ENCODE measurements around the gene FLT1. TPM values are rescaled to one million over a fixed set of nuclear protein-coding genes. Genes with fewer than 3 reads are reported as not detected.
A peak's percentile ranks its signal among the peaks of the same experiment; 100 is the strongest.

Gene FLT1
- polyA plus RNA-seq, 4 donors, result 0.45 to 8.8 (median 3.0) TPM

DNA sequence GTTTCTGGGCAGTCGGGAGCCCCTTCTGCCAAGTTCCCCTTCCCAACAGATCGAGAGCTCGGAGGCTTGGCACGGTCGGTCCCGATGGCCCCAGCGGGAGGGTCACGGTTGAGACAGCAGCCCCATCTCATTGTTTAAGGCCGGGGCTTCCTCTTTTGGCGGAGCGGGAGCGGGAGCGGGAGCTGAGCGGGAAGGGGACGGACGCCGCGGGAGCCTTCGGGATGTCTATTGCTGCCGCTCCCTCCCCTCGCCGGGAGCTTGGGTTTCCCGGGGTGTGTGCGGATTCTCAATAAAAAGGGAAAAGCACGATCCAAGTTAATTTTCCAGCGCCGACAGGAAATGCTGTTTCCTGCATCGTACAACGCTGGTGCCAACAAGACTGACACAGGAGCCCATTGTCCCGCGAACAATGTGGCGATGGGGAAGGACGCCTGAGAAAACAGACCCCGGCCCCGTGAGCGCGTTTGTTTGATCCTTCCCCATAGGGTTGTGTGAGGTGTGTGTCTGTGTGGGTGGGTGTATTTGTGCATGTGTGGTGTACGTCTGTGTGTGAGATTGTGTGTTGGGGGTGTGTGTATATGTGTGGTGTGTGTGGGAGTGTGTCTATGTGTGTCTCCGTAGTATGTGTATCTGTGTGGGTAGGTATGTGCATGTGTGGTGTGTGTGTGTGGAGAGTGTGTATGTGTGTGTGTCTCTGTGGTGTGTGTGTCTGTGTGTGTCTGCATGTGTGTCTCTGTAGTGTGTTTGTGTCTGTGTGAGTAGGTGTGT, 36.3 kb upstream of the FLT1 start:
- peak; percentile 22 to 68 for DNase-seq
- Histone ChIP-seq H3K27ac (ENCODE audit: low read depth in 1 of 3, low read length in 2 of 3) (peak overlapping the region in 1 of 3 donors; percentile 76), H3K9me3 (ENCODE audit: control insufficient read depth in 2 of 2, insufficient read depth in 1 of 2, low read depth in 1 of 2, low read length in 1 of 2) (peaks cover 0 to 9% of the 10 kb centered on the region in 2 donors), H3K27me3 (ENCODE audit: control insufficient read depth in 3 of 3, insufficient read depth in 3 of 3, low read length in 3 of 3) (peaks cover 0 to 32% (median 12%) of the 10 kb centered on the region in 3 donors), H3K4me3 (ENCODE audit: low read depth in 1 of 3, low read length in 3 of 3) (peak overlapping the region in 2 of 3 donors; percentile 43 to 63), H3K4me1 (ENCODE audit: control insufficient read depth in 3 of 3, insufficient read depth in 2 of 3, low read depth in 1 of 3, low read length in 2 of 3) (peaks cover 0 to 13% (median 0%) of the 10 kb centered on the region in 3 donors), H3K36me3 (ENCODE audit: control insufficient read depth in 3 of 3, insufficient read depth in 2 of 3, low read depth in 1 of 3, low read length in 3 of 3) (no peaks in the 10 kb centered on the region)
- WGBS, 3 donors, result 2 to 6% (median 4%) methylated on average over 35 to 39 of the region's 39 CpGs
- FAIRE-seq, result no peak

GRCh38 chr13:28530729-28531076, 35.8 kb upstream of the FLT1 start:
- Histone ChIP-seq H3K27ac (ENCODE audit: low read depth in 1 of 3, low read length in 2 of 3) (no peak overlapping the region), H3K4me1 (ENCODE audit: control insufficient read depth in 3 of 3, insufficient read depth in 2 of 3, low read depth in 1 of 3, low read length in 2 of 3) (peaks cover 0 to 13% (median 0%) of the 10 kb centered on the region in 3 donors), H3K27me3 (ENCODE audit: control insufficient read depth in 3 of 3, insufficient read depth in 3 of 3, low read length in 3 of 3) (peaks cover 0 to 32% (median 12%) of the 10 kb centered on the region in 3 donors), H3K9me3 (ENCODE audit: control insufficient read depth in 2 of 2, insufficient read depth in 1 of 2, low read depth in 1 of 2, low read length in 1 of 2) (peaks cover 0 to 7% of the 10 kb centered on the region in 2 donors), H3K36me3 (ENCODE audit: control insufficient read depth in 3 of 3, insufficient read depth in 2 of 3, low read depth in 1 of 3, low read length in 3 of 3) (no peaks in the 10 kb centered on the region), H3K4me3 (ENCODE audit: low read depth in 1 of 3, low read length in 3 of 3) (peak overlapping the region in 2 of 3 donors; percentile 43 to 63)
- FAIRE-seq (no peak), DNase-seq (no peak)
- 37 to 45% (median 43%) methylated on average over 3 of the region's 3 CpGs for WGBS, 3 donors

GRCh38 chr13:28529836-28530235, 34.9 kb upstream of the FLT1 start:
- peaks cover 0 to 34% (median 12%) of the 10 kb centered on the region in 3 donors for H3K27me3 ChIP-seq (ENCODE audit: control insufficient read depth in 3 of 3, insufficient read depth in 3 of 3, low read length in 3 of 3)
- H3K4me3 ChIP-seq (ENCODE audit: low read depth in 1 of 3, low read length in 3 of 3), result no peak overlapping the region
- H3K36me3 ChIP-seq (ENCODE audit: control insufficient read depth in 3 of 3, insufficient read depth in 2 of 3, low read depth in 1 of 3, low read length in 3 of 3), result no peaks in the 10 kb centered on the region
- 20 to 49% (median 28%) methylated on average over 1 of the region's 1 CpG for WGBS, 3 donors
- H3K27ac ChIP-seq (ENCODE audit: low read depth in 1 of 3, low read length in 2 of 3), result no peak overlapping the region
- FAIRE-seq (no peak), DNase-seq (peak; percentile 41 to 68)
- H3K9me3 ChIP-seq (ENCODE audit: control insufficient read depth in 2 of 2, insufficient read depth in 1 of 2, low read depth in 1 of 2, low read length in 1 of 2), result no peaks in the 10 kb centered on the region
- peaks cover 0 to 13% (median 0%) of the 10 kb centered on the region in 3 donors for H3K4me1 ChIP-seq (ENCODE audit: control insufficient read depth in 3 of 3, insufficient read depth in 2 of 3, low read depth in 1 of 3, low read length in 2 of 3)

- DNase-seq (peak; percentile 36 to 72), FAIRE-seq (no peak)
- Histone ChIP-seq H3K27me3 (ENCODE audit: control insufficient read depth in 3 of 3, insufficient read depth in 3 of 3, low read length in 3 of 3) (peaks cover 0 to 36% (median 8%) of the 10 kb centered on the region in 3 donors), H3K4me1 (ENCODE audit: control insufficient read depth in 3 of 3, insufficient read depth in 2 of 3, low read depth in 1 of 3, low read length in 2 of 3) (peaks cover 0 to 13% (median 0%) of the 10 kb centered on the region in 3 donors), H3K27ac (ENCODE audit: low read depth in 1 of 3, low read length in 2 of 3) (no peak overlapping the region), H3K4me3 (ENCODE audit: low read depth in 1 of 3, low read length in 3 of 3) (no peak overlapping the region), H3K36me3 (ENCODE audit: control insufficient read depth in 3 of 3, insufficient read depth in 2 of 3, low read depth in 1 of 3, low read length in 3 of 3) (no peaks in the 10 kb centered on the region), H3K9me3 (ENCODE audit: control insufficient read depth in 2 of 2, insufficient read depth in 1 of 2, low read depth in 1 of 2, low read length in 1 of 2) (no peaks in the 10 kb centered on the region)
- 56 to 80% (median 70%) methylated on average over 3 of the region's 3 CpGs for WGBS, 3 donors
These were observed 33.9 kb upstream of the FLT1 start for GRCh38 chr13:28528848-28529247.

DNA sequence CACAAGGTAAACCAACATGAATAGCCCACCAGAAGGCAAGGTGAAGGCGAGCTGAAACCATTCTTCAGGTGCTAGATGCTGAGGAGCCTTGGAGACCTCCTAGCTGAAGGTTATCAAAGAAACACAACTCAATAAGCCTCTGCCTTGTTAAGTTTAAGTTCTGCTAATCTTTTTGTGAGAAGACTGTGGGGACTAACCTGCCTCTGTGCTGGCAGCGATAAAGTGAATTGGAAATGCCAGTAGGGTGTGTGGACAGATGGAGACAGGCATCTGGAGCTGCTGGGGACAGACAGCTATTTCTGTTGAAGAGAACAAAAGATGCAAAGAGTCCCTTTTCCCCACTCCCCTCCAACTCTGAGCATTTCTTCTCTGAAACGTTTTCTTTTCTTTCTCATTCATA, 33.5 kb upstream of the FLT1 start:
- FAIRE-seq (no peak), DNase-seq (no peak)
- Histone ChIP-seq H3K4me3 (ENCODE audit: low read depth in 1 of 3, low read length in 3 of 3) (no peak overlapping the region), H3K4me1 (ENCODE audit: control insufficient read depth in 3 of 3, insufficient read depth in 2 of 3, low read depth in 1 of 3, low read length in 2 of 3) (peaks cover 0 to 13% (median 0%) of the 10 kb centered on the region in 3 donors), H3K27ac (ENCODE audit: low read depth in 1 of 3, low read length in 2 of 3) (no peak overlapping the region), H3K36me3 (ENCODE audit: control insufficient read depth in 3 of 3, insufficient read depth in 2 of 3, low read depth in 1 of 3, low read length in 3 of 3) (no peaks in the 10 kb centered on the region), H3K27me3 (ENCODE audit: control insufficient read depth in 3 of 3, insufficient read depth in 3 of 3, low read length in 3 of 3) (peaks cover 0 to 36% (median 8%) of the 10 kb centered on the region in 3 donors), H3K9me3 (ENCODE audit: control insufficient read depth in 2 of 2, insufficient read depth in 1 of 2, low read depth in 1 of 2, low read length in 1 of 2) (no peaks in the 10 kb centered on the region)
- WGBS, 3 donors, result 48 to 64% (median 57%) methylated on average over 3 of the region's 3 CpGs

GRCh38 chr13:28527629-28528028, 32.7 kb upstream of the FLT1 start:
- DNase-seq, result no peak
- Histone ChIP-seq H3K36me3 (ENCODE audit: control insufficient read depth in 3 of 3, insufficient read depth in 2 of 3, low read depth in 1 of 3, low read length in 3 of 3) (no peaks in the 10 kb centered on the region), H3K27me3 (ENCODE audit: control insufficient read depth in 3 of 3, insufficient read depth in 3 of 3, low read length in 3 of 3) (peaks cover 0 to 31% (median 8%) of the 10 kb centered on the region in 3 donors), H3K27ac (ENCODE audit: low read depth in 1 of 3, low read length in 2 of 3) (no peak overlapping the region), H3K4me3 (ENCODE audit: low read depth in 1 of 3, low read length in 3 of 3) (no peak overlapping the region), H3K9me3 (ENCODE audit: control insufficient read depth in 2 of 2, insufficient read depth in 1 of 2, low read depth in 1 of 2, low read length in 1 of 2) (no peaks in the 10 kb centered on the region), H3K4me1 (ENCODE audit: control insufficient read depth in 3 of 3, insufficient read depth in 2 of 3, low read depth in 1 of 3, low read length in 2 of 3) (peaks cover 0 to 13% (median 0%) of the 10 kb centered on the region in 3 donors)
- WGBS, 3 donors, result 64 to 81% (median 74%) methylated on average over 13 of the region's 13 CpGs
- FAIRE-seq, result no peak

DNA sequence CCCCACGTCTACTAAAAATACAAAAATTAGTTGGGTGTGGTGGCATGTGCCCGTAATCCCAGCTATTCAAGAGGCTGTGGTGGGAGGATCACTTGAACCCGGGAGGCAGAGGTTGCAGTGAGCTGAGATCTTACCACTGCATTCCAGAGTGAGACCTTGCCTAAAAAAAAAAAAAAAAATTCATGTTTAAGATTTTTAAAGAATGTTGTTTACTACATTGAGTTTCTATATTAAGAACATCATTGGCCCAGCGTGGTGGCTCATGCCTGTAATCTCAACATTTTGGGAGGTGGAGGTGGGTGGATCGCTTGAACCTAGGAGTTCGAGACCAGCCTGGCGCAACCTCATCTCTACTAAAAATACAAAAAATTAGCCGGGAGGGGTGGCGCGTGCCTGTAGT, 31.9 kb upstream of the FLT1 start:
- FAIRE-seq, result no peak
- H3K27me3 ChIP-seq (ENCODE audit: control insufficient read depth in 3 of 3, insufficient read depth in 3 of 3, low read length in 3 of 3), result peaks cover 0 to 29% (median 8%) of the 10 kb centered on the region in 3 donors

GRCh38 chr13:28522871-28523270, 27.9 kb upstream of the FLT1 start:
- Histone ChIP-seq H3K4me1 (ENCODE audit: control insufficient read depth in 3 of 3, insufficient read depth in 2 of 3, low read depth in 1 of 3, low read length in 2 of 3) (no peaks in the 10 kb centered on the region), H3K4me3 (ENCODE audit: low read depth in 1 of 3, low read length in 3 of 3) (no peak overlapping the region), H3K36me3 (ENCODE audit: control insufficient read depth in 3 of 3, insufficient read depth in 2 of 3, low read depth in 1 of 3, low read length in 3 of 3) (no peaks in the 10 kb centered on the region), H3K9me3 (ENCODE audit: control insufficient read depth in 2 of 2, insufficient read depth in 1 of 2, low read depth in 1 of 2, low read length in 1 of 2) (no peaks in the 10 kb centered on the region), H3K27ac (ENCODE audit: low read depth in 1 of 3, low read length in 2 of 3) (no peak overlapping the region), H3K27me3 (ENCODE audit: control insufficient read depth in 3 of 3, insufficient read depth in 3 of 3, low read length in 3 of 3) (peaks cover 0 to 7% (median 4%) of the 10 kb centered on the region in 3 donors)
- FAIRE-seq (no peak), DNase-seq (no peak)
- WGBS, 3 donors, result 94 to 95% (median 95%) methylated on average over 8 of the region's 8 CpGs

More for the DNA sequence above, 31.9 kb upstream of the FLT1 start:
- Histone ChIP-seq H3K4me3 (ENCODE audit: low read depth in 1 of 3, low read length in 3 of 3) (no peak overlapping the region), H3K4me1 (ENCODE audit: control insufficient read depth in 3 of 3, insufficient read depth in 2 of 3, low read depth in 1 of 3, low read length in 2 of 3) (peaks cover 0 to 11% (median 0%) of the 10 kb centered on the region in 3 donors), H3K27ac (ENCODE audit: low read depth in 1 of 3, low read length in 2 of 3) (no peak overlapping the region), H3K36me3 (ENCODE audit: control insufficient read depth in 3 of 3, insufficient read depth in 2 of 3, low read depth in 1 of 3, low read length in 3 of 3) (no peaks in the 10 kb centered on the region), H3K9me3 (ENCODE audit: control insufficient read depth in 2 of 2, insufficient read depth in 1 of 2, low read depth in 1 of 2, low read length in 1 of 2) (no peaks in the 10 kb centered on the region)
- WGBS, 3 donors, result 76 to 83% (median 76%) methylated on average over 10 of the region's 10 CpGs
- DNase-seq, result no peak

Measured in small intestine (tissue), 7 donors.